Activated CD4-positive, alpha-beta memory T cell treated with anti-CD3 and anti-CD28 coated beads for 36 hours (primary cell): Measurements from ENCODE around the gene KAZALD1. TPM values are rescaled to one million over a fixed set of nuclear protein-coding genes. Genes with fewer than 3 reads are reported as not detected.

Experiments used
- CTCF ChIA-PET: fragments of 350-600 bp; sonication (Branson Sonifier 250); formaldehyde crosslinking; loops from one replicate; lab custom pipeline; 2021; ENCODE audit warnings: antibody characterized with exemption, inconsistent platforms; lab: Charles Lee
- POLR2A ChIA-PET: fragments of 350-600 bp; sonication (Branson Sonifier 250); formaldehyde crosslinking; loops from one replicate; lab custom pipeline; 2021; ENCODE audit warnings: antibody characterized with exemption; lab: Charles Lee
- DNase-seq: peaks from one replicate; pipeline ENCODE4 v3.0.0-alpha.2; 2020
- H3K27ac Mint-ChIP-seq: one replicate; pipeline ENCODE4 v1.8.0; 2021; ENCODE audit warnings: mixed read lengths
- H3K27me3 Mint-ChIP-seq: one replicate; pipeline ENCODE4 v1.8.0; 2021; ENCODE audit warnings: mixed read lengths
- H3K36me3 Mint-ChIP-seq: one replicate; pipeline ENCODE4 v1.8.0; 2021; ENCODE audit warnings: mixed read lengths
- H3K4me1 Mint-ChIP-seq: one replicate; pipeline ENCODE4 v1.8.0; 2021; ENCODE audit warnings: low read depth, mixed read lengths
- H3K4me3 Mint-ChIP-seq: one replicate; pipeline ENCODE4 v1.8.0; 2021; ENCODE audit warnings: mild to moderate bottlenecking, mixed read lengths
- H3K9me3 Mint-ChIP-seq: one replicate; pipeline ENCODE4 v1.8.0; 2021; ENCODE audit warnings: mixed read lengths
- intact Hi-C: fragments of 100-400 bp; cut with micrococcal nuclease; formaldehyde crosslinking; loops from one replicate; pipeline ENCODE4 v1.15.1; 2023
- total RNA-seq, 2 experiments: library from RNA; stranded (reverse); gene quantifications; one replicate each; pipeline ENCODE4 v1.2.3, GENCODE V29; 2021

KAZALD1 gene
- total RNA-seq, 2 experiments from 2014 or later, result 0.58 to 1.3 TPM

GRCh38 chr10:101040851-101041250 is 20.9 kb upstream of the KAZALD1 start:
- Mint-ChIP-seq H3K36me3 (peaks cover 3% of the 10 kb centered on the region), H3K4me3 (no peak overlapping the region), H3K4me1 (peaks cover 21% of the 10 kb centered on the region), H3K27ac (no peak overlapping the region), H3K27me3 (no peaks in the 10 kb centered on the region), H3K9me3 (no peaks in the 10 kb centered on the region)
- DNase-seq, result no peak
- ChIA-PET POLR2A (no interaction called here), CTCF (interaction anchor here (0.7 to 28.4 kb wide), 13 partner anchors 9 to 558 kb away, joined by 3 to 559 read pairs (median 5); partner anchors contain the start of genes KAZALD1, PDZD7 and SFXN3)
- intact Hi-C loops, result loop anchor here (1.0 to 5.0 kb wide), 2 partner anchors 26 to 101 kb away; no protein-coding TSS in a partner anchor

DNA sequence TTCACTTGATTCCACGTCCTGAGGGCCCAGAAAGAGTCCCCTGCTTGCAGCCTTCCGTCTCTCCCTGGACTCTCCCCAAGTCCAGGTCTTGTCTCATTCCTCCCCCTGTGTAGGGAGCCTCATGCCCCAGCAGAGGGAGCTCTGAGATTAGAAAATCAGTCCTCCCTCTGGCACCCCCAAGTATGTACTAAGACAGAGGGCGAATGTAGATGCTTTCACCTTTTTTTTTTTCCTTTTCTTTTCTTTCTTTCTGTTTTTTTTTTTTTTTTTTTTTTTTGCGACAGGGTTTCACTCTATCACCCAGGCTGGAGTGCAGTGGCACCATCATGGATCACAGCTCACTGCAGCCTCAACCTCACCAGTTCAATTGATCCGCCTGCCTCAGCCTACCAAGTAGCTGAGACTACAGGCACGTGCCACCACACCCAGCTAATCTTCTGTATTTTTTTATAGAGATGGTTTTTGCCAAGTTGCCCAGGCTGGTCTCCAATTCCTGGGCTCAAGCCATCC is 20.5 kb upstream of the KAZALD1 start:
- ChIA-PET POLR2A (interaction anchor here (2.7 kb wide), 1 partner anchor 10 kb away, joined by 14 read pairs; the partner anchor contains the start of genes PDZD7 and SFXN3), CTCF (interaction anchor here (0.6 to 28.4 kb wide), 22 partner anchors 10 to 559 kb away, joined by 3 to 559 read pairs (median 4); partner anchors contain the start of genes KAZALD1, PDZD7 and SFXN3)
- peak; percentile 82 for DNase-seq
- peaks cover 3% of the 10 kb centered on the region for H3K27me3 Mint-ChIP-seq
- peaks cover 3% of the 10 kb centered on the region for H3K36me3 Mint-ChIP-seq
- no peaks in the 10 kb centered on the region for H3K9me3 Mint-ChIP-seq
- no peak overlapping the region for H3K4me3 Mint-ChIP-seq
- H3K27ac Mint-ChIP-seq, result no peak overlapping the region
- H3K4me1 Mint-ChIP-seq, result peaks cover 21% of the 10 kb centered on the region
- intact Hi-C loops, result loop anchor here (1.0 to 5.0 kb wide), 2 partner anchors 26 to 101 kb away; no protein-coding TSS in a partner anchor

GRCh38 chr10:101042118-101042517 is 19.7 kb upstream of the KAZALD1 start:
- Mint-ChIP-seq H3K4me1 (peaks cover 21% of the 10 kb centered on the region), H3K9me3 (no peaks in the 10 kb centered on the region), H3K27me3 (peaks cover 11% of the 10 kb centered on the region), H3K4me3 (peak overlapping the region; percentile 96), H3K27ac (peak overlapping the region; percentile 89), H3K36me3 (peaks cover 3% of the 10 kb centered on the region)
- ChIA-PET POLR2A (interaction anchor here (2.7 kb wide), 1 partner anchor 11 kb away, joined by 14 read pairs; the partner anchor contains the start of genes PDZD7 and SFXN3), CTCF (interaction anchor here (0.8 to 28.4 kb wide), 19 partner anchors 9 to 560 kb away, joined by 3 to 559 read pairs (median 9); partner anchors contain the start of genes KAZALD1, PDZD7 and SFXN3)
- intact Hi-C loops, result loop anchor here (1.0 to 5.0 kb wide), 3 partner anchors 10 to 100 kb away; no protein-coding TSS in a partner anchor
- DNase-seq, result no peak

DNA sequence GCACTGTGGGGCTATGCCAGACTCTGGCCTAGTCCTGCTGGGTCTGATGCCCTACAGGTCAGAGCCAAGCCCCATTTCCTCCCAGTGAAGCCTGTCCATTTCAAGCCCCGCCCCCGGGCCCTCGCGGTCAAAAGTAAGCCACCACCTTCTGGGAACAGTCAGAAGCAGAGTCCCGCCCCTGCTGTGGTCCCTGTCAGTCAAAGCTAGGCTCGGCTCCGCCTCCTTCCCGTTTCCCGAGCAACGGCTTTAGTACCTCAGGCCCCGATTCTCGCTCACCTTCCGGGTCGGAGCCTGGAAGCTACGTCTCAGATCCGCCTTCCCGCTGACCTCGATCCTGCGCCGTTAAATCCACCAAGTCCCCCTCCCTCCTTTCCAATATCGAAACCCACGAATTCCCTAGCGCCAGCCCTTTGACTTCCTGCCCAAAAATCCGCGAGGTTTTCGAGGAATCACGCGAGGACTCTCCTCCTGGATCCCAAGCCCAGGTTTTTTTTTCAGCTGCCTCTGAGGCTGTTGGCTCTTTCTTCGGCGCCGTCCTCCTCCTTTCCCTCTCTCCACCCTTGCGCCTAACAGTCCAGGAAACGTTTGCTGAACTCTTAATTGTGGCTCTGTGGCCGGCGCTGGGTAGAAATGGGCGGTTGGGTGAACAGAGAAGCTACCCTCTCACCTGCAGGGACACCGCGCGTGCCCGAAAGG is 19.0 kb upstream of the KAZALD1 start:
- H3K27me3 Mint-ChIP-seq, result peaks cover 18% of the 10 kb centered on the region
- POLR2A ChIA-PET, result interaction anchor here (1.0 to 2.7 kb wide), 4 partner anchors 12 to 99 kb away, joined by 3 to 14 read pairs (median 4); partner anchors contain the start of genes PDZD7 and SFXN3
- H3K9me3 Mint-ChIP-seq, result no peaks in the 10 kb centered on the region
- peaks cover 21% of the 10 kb centered on the region for H3K4me1 Mint-ChIP-seq
- intact Hi-C loops, result loop anchor here (1.0 to 5.0 kb wide), 3 partner anchors 11 to 99 kb away; no protein-coding TSS in a partner anchor
- CTCF ChIA-PET, result interaction anchor here (0.8 to 28.4 kb wide), 17 partner anchors 8 to 560 kb away, joined by 3 to 559 read pairs (median 9); partner anchors contain the start of genes KAZALD1, LZTS2, PDZD7 and SFXN3
- peak overlapping the region; percentile 89 for H3K27ac Mint-ChIP-seq
- H3K4me3 Mint-ChIP-seq, result peak overlapping the region; percentile 96
- H3K36me3 Mint-ChIP-seq, result peaks cover 1% of the 10 kb centered on the region
- DNase-seq, result peak; percentile 96

DNA sequence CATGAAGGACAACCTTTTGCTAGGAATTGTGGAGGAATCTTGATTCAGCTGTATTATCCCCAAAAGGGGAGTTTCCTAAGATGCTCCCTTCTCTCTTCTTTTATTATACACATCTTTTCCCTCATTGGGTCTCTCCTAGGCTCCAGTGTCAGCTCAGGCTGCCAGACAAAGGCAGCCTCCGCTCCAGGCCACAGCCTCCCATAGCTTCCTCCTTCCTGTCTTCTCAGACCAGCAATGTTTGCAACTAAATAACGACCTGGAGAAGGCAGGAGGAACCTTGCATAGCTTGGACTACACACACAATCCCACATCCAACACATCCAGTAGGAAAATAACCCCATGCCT is 18.5 kb upstream of the KAZALD1 start:
- H3K27ac Mint-ChIP-seq, result no peak overlapping the region
- POLR2A ChIA-PET, result interaction anchor here (1.0 to 2.7 kb wide), 4 partner anchors 12 to 99 kb away, joined by 3 to 14 read pairs (median 4); partner anchors contain the start of genes PDZD7 and SFXN3

DNA sequence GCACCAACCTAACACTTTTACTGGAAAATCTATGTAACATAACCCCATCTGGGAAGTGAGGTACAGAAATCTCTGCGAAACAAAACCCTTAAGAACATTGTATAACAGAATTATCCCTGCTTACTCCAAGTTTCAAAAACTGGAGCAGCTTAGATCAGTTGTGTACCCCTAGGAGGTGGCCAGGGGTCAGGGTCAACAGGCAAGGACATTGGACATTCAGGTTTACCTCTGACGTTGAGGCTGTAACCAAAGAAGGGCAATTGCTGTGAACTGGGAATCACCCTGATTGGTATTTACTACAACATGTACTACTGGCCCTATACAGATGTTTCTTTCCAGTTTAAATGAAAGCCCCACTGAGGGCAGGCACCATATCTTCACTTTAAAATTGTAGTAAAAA is 17.7 kb upstream of the KAZALD1 start:
- peaks cover 24% of the 10 kb centered on the region for H3K4me1 Mint-ChIP-seq
- peaks cover 30% of the 10 kb centered on the region for H3K27me3 Mint-ChIP-seq
- POLR2A ChIA-PET, result interaction anchor here (1.1 kb wide), 1 partner anchor 20 kb away, joined by 3 read pairs; no protein-coding TSS in a partner anchor
- H3K27ac Mint-ChIP-seq, result no peak overlapping the region
- H3K4me3 Mint-ChIP-seq, result no peak overlapping the region
- H3K36me3 Mint-ChIP-seq, result peaks cover 1% of the 10 kb centered on the region
- no peaks in the 10 kb centered on the region for H3K9me3 Mint-ChIP-seq
- CTCF ChIA-PET, result interaction anchor here (0.9 to 28.4 kb wide), 8 partner anchors 11 to 98 kb away, joined by 3 to 559 read pairs (median 10); partner anchors contain the start of genes KAZALD1, PDZD7 and SFXN3
- DNase-seq, result no peak
- intact Hi-C loops, result loop anchor here (5.0 kb wide), 1 partner anchor 98 kb away; no protein-coding TSS in a partner anchor

More for the DNA sequence above, 18.5 kb upstream of the KAZALD1 start:
- Mint-ChIP-seq H3K9me3 (no peaks in the 10 kb centered on the region), H3K4me1 (peaks cover 22% of the 10 kb centered on the region), H3K27me3 (peaks cover 22% of the 10 kb centered on the region), H3K36me3 (peaks cover 1% of the 10 kb centered on the region), H3K4me3 (peak overlapping the region; percentile 96)
- intact Hi-C loops, result loop anchor here (5.0 kb wide), 1 partner anchor 99 kb away; no protein-coding TSS in a partner anchor
- CTCF ChIA-PET, result interaction anchor here (0.8 to 28.4 kb wide), 18 partner anchors 8 to 559 kb away, joined by 3 to 559 read pairs (median 7); partner anchors contain the start of genes KAZALD1, LZTS2, PDZD7 and SFXN3
- no peak for DNase-seq

DNA sequence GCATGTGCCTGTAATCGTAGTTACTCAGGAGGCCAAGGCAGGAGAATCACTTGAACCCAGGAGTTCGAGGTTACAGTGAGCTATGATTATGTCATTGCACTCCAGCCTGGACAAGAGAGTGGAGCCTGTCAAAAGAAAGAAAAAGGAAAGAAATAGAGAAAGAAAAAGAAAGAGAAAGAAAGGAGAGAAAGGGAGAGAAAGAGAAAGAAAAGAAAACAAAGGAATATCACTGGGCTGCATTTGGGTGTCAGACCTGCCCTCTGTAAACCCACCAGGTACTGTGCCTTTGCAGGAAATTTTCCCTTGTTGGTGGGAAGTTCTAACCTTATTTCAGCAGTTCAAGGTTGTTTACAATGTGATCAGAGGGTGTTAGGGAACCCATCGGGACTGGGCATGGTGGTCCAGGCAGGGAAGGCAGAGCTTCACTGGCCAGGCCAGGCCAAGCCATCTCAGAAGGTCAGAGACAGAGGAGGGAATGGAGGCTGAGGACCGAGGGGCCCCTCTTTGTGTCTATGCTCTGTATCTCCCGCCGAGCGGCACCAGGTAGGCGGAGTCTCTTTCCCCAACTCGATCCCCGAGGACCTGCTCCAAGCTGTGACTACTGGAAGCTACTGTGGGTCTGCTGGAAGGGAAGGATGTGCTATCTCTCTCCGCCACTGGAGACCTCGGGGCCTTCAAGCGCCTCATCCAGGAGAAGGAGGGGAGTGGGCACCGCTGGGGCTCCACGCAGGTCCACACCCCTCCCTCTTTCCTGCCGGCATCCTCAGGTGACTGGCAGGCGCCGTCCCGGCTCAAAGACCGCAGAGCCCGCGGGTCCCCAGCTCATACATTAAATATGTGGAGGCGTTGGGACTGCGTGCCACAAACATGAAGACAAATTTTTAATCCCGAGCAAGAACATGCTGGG is 15.2 kb upstream of the KAZALD1 start:
- POLR2A ChIA-PET, result interaction anchor here (1.3 kb wide), 1 partner anchor 16 kb away, joined by 3 read pairs; the partner anchor contains the start of gene KAZALD1
- peaks cover 35% of the 10 kb centered on the region for H3K4me1 Mint-ChIP-seq

GRCh38 chr10:101047268-101047667 is 14.5 kb upstream of the KAZALD1 start:
- Mint-ChIP-seq H3K27ac (no peak overlapping the region), H3K27me3 (peaks cover 47% of the 10 kb centered on the region), H3K36me3 (no peaks in the 10 kb centered on the region), H3K4me1 (peaks cover 28% of the 10 kb centered on the region), H3K4me3 (no peak overlapping the region), H3K9me3 (no peaks in the 10 kb centered on the region)
- ChIA-PET CTCF (interaction anchor here (0.6 to 28.4 kb wide), 3 partner anchors 8 to 1518 kb away, joined by 3 to 559 read pairs (median 5); partner anchors contain the start of gene KAZALD1), POLR2A (no interaction called here)
- no peak for DNase-seq
- intact Hi-C loops, result loop anchor here (5.0 kb wide), 1 partner anchor 180 kb away; the partner anchor contains the start of gene LBX1

More for the DNA sequence above, 15.2 kb upstream of the KAZALD1 start:
- intact Hi-C loops, result loop anchor here (5.0 kb wide), 1 partner anchor 181 kb away; the partner anchor contains the start of gene LBX1
- H3K9me3 Mint-ChIP-seq, result no peaks in the 10 kb centered on the region
- no peak overlapping the region for H3K4me3 Mint-ChIP-seq
- CTCF ChIA-PET, result interaction anchor here (0.6 to 28.4 kb wide), 6 partner anchors 8 to 48 kb away, joined by 3 to 559 read pairs (median 3); partner anchors contain the start of gene KAZALD1
- H3K27ac Mint-ChIP-seq, result no peak overlapping the region
- DNase-seq, result no peak
- no peaks in the 10 kb centered on the region for H3K36me3 Mint-ChIP-seq
- H3K27me3 Mint-ChIP-seq, result peaks cover 47% of the 10 kb centered on the region

DNA sequence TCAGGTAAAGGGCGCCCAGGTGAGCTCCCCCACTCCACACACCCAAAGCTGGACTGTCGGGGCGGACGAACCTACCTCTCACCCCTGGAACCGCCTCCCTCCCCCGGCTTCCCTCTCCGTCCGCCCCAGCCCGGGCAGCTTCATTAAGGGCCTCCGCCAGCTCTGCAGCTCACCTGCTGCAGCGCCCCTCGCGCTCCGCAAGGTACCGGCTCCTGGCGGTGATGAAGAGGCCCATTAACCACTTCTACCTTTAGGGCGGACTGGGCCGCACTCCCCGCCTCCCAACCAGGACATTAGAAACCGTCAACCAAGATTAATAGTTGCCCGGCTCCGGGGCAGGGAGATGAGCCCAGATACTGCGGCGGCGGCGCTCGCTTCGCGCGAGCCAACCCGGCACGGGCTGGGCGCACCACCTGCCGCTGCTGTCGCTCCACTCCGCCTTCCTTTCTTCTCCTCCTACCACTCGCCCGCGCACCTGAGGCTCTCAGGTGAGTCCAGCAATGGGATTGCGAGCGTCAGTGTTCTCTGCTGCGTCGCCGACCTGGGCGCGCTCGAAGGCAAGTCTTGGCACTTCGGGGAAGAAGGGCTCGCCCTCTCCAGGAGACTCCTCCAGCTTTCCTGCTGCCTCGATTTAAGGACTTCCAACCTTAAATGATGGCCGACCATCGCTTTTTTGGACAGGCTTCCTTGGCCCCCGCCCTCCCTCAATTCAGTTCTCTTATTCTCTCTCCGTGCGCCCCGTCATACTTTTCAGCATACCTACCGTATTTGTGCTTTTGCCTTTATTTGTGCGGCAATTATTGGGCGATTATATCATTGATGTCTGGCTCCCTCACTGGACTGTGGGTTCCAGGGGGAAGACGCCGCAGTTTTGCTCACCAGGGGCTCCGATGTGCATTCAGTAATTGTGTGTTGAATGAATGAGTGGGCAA is 13.6 kb upstream of the KAZALD1 start:
- POLR2A ChIA-PET, result no interaction called here
- H3K4me1 Mint-ChIP-seq, result peaks cover 19% of the 10 kb centered on the region
- CTCF ChIA-PET, result interaction anchor here (0.6 to 28.4 kb wide), 3 partner anchors 8 to 1519 kb away, joined by 3 to 559 read pairs (median 56); partner anchors contain the start of gene KAZALD1
- DNase-seq, result no peak
- H3K36me3 Mint-ChIP-seq, result no peaks in the 10 kb centered on the region
- no peak overlapping the region for H3K4me3 Mint-ChIP-seq
- no peak overlapping the region for H3K27ac Mint-ChIP-seq
- intact Hi-C loops, result loop anchor here (5.0 kb wide), 1 partner anchor 179 kb away; the partner anchor contains the start of gene LBX1
- H3K9me3 Mint-ChIP-seq, result no peaks in the 10 kb centered on the region
- peaks cover 47% of the 10 kb centered on the region for H3K27me3 Mint-ChIP-seq
